Measurements from ENCODE around the gene IPO13.

DNA sequence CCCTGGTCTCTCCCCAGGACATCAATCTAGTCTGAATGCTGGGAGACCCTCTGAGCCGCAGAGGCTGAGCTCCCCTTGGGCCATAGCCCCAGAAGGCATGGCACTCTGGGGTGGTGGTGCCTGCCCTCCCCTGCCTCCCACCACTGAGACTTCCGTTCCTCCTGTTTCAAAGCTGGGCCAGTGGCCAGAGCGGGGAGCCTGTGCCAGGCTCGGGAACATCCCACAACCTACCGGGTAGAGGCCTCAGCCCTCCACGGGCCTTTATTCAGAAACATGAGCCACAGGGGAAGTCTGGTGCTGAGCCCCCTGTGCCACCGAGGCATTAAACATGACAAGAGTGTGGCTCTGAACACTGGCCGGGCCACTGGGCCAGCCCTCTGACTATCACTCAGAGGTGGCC, 52.7 kb downstream of the IPO13 start:
- TF ChIP-seq, protein P1, sequence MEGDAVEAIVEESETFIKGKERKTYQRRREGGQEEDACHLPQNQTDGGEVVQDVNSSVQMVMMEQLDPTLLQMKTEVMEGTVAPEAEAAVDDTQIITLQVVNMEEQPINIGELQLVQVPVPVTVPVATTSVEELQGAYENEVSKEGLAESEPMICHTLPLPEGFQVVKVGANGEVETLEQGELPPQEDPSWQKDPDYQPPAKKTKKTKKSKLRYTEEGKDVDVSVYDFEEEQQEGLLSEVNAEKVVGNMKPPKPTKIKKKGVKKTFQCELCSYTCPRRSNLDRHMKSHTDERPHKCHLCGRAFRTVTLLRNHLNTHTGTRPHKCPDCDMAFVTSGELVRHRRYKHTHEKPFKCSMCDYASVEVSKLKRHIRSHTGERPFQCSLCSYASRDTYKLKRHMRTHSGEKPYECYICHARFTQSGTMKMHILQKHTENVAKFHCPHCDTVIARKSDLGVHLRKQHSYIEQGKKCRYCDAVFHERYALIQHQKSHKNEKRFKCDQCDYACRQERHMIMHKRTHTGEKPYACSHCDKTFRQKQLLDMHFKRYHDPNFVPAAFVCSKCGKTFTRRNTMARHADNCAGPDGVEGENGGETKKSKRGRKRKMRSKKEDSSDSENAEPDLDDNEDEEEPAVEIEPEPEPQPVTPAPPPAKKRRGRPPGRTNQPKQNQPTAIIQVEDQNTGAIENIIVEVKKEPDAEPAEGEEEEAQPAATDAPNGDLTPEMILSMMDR (IDR thresholded peaks at IDR 0.05): no peak
- TF ChIP-seq POLR2A (IDR thresholded peaks at IDR 0.05): no peak
